GM21723 (cell line): ENCODE measurements around the gene RPRD1B.

Source experiments
- ATAC-seq: cut with Tn5 transposase; IDR thresholded peaks from one replicate; pipeline ENCODE4 v1.9.1; 2021; ENCODE audit warnings: mild to moderate bottlenecking, moderate library complexity; ENCODE audit not compliant: unreplicated experiment

RPRD1B gene

DNA sequence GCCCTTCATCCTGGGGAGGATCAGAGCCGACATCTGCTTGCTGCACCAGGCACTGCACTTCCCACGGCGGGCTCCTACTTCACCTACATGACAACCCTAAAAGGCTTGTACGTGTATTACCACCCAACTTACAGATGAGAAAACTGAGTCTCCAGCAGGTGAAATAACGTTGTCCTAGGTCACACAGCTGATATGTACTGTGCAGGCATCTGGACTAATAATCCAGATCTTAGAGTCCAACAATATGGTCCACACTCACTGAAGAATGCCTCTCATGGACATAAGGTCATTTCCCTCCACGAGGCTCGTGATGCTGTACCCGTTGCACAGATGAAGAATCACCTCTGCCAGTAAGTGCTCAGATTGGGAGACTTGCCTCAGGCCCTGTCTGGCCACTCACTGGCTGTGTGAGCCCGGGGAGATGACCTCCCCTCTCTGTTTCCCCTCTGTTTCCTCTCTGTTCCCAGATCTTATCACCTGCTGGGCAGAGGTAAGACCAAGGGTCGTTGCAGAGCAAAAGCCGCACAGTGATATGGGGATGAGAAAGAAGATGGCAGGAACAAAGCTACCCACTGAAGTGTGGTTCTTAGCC lies 99.5 kb downstream of the RPRD1B start:
- ATAC-seq = no peak

DNA sequence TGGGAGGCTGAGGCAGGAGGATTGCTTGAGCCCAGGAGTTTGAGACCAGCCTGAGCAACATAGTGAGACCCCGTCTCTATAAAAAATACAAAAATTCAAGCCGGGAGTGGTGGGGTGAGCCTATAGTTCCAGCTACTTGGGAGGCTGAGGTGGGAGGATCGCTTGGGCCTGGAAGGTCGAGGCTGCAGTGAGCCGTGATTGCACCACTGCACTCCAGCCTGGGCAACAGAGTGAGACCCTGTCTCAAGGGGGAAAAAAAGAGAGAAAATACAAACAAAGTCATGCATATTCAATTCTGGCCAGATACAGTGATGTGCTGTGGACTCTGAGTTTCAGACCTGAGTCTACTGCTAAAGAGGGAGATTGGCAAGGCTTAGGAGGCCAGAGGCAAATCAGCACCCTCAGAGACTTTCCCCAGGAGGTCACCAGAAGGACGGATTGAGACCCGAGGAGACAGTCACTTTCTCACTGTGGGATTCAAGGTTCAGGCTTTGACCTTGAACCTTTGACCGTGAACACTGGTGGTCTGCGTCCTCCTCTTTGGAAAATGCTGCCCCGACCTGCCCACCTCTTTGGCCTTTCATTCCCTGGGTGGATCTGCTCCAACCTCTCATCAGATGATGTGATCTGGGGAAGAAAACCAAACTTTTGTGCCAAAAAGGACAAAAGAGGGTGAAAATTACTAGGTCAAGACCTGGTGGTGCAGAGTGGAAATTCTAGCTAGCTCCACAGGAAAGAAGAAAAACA lies 100.3 kb downstream of the RPRD1B start:
- ATAC-seq = no peak

DNA sequence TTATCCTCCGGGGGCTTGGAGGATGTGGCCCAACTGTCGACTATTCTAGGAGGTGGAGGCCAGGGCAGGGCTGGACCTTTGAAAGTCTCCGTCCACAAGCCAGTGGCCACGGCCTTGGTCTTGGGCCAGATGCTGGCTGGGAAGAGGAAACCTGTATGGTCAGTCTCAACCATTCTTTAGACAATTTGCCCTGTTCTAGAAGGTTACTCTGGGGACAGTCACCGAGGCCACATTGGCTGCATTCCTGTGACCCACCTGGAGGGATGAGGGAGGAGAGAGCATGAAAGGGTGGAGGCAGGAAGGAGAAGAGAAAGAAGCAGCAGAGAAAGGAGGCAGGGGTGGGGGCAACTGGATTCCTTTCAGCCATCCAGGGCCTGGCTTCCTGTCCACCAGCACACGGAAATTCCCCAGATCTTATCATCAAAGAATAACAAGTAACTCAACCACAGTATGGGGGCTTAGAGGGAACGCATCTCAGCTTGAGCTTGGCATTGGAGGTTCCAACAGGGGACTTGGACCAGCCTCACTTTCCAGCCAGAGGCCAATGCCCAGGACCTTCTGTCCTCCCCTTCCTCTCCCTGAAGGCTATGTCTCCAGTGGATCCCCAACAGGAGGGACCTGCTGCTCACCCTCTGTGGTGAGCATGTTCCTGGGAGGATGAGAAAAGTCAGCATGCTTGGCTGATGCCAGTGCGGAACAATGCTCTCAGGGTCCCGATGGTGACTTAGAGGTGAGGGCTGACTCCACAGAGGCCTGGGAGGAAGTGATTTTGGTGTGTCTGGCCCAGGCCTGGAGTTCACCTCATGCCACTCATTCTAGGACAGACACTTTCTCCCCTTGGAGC lies 101.1 kb downstream of the RPRD1B start:
- ATAC-seq = no peak

DNA sequence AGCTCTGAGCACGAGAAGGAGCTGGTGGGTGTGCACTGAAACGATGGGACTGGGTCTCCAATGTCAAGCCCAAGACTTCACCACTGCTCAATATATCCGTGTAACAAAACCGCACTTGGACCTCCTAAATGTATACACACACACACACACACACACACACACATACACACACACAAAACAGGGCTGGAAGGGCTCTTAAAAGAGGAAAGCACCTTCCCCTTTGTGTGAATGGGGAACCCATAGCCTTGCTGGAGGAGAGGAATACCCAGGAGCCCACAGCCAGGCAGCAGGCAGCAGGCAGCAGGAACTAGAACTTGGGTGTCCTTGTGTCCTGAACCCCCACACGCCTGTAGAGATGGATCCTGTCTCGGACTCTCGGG lies 101.7 kb downstream of the RPRD1B start:
- no peak for ATAC-seq

DNA sequence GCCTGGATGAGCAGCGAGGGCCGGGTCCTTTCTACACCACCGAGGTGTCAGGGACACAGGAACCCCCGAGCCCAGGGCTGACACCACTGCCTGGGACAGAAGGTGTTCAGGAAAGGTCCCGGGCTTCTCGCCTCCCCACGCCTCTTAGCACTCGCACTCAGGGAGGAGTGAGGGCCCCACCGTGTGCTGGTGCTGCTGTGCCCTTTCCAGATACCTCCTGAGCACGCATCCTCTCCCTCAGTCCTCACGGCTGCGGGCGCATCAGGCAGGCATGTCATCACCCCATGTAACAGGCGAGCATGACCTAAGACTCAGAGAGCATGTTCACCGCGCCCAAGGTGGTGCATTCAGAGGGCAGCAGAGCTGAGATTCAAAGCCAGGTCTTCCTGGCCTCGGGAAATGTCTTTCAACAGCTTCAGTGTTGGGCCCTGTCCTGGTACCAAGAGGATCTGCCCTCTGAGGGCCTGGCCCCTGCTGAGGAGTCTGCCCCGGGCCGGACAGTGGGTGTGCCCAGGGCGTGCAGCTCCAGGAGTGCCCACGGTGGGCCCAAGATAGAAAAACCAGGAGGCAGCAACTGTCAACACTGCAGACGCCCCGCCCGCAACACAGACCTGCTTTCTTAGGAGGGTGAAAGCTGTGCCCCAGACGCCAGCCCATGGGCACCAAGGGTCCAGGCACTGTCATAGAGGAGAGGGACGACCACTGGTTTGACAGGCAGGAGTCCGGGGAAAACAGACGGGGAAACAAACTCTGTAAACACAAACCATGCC lies 102.3 kb downstream of the RPRD1B start:
- ATAC-seq = no peak

DNA sequence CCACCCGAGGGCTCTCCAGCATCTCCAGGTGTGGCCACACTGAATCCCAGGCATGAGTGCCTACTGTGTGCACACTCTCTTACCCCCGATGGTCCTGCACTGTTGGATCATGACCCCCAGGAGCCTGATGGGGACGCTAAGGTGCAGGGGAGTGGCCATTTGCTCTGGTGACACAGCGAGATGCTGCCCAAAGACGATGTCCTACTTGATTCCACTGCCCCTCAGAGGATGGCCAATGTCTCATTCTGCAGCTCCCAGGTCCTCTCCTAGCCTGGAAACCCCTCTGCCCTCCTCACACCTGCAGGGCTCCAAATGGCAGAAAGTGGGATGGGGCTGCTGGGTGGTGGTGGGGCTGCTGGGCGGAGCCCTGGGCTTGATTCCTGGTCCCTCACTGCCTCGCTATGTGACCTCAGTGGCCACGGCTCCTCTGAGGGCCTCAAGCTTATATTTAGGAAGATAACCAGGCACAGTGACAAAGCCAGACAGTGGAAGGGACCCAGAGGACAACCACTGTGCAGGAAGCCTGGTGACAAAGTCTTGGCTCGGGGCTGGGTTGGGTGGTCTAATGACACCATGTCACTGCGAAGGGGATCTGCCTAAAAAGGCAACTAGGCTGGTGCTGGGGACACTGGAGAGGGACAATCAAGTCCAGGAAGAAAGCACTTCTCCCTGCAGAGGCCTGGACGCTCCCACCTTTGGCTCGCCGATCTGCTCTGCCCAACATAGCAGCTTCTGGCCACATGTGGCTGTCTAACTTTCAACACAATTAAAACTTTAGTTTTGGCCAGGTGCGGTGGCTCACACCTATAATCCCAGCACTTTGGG lies 103.1 kb downstream of the RPRD1B start:
- ATAC-seq = no peak

DNA sequence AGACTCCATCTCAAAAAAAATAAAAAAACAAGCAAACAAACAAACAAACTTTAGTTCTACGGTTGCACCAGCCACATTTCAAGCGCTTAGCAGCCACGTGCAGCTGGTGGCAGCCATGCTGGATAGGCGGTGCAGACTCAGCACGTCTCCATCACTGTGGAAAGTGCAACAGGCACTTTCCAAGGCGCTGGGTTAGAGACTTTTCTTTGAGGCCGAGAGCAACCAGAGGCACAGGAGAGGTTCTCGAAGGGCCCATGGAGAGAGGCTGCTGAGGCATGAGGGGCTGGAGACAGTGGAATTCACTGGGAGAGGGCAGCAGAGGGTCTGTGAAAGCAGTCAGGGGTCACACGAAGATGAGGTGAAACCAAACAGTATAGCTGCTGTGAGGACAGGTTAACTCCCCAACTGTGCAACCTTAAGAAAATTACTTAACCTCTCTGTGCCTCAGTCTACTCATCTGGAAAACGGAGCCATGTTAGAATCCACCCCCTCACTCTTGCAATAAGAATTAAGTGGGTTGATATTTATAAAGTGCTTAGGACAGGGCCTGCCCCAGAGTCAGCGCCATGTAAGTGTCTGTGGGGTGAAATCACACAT lies 104.0 kb downstream of the RPRD1B start:
- no peak for ATAC-seq

DNA sequence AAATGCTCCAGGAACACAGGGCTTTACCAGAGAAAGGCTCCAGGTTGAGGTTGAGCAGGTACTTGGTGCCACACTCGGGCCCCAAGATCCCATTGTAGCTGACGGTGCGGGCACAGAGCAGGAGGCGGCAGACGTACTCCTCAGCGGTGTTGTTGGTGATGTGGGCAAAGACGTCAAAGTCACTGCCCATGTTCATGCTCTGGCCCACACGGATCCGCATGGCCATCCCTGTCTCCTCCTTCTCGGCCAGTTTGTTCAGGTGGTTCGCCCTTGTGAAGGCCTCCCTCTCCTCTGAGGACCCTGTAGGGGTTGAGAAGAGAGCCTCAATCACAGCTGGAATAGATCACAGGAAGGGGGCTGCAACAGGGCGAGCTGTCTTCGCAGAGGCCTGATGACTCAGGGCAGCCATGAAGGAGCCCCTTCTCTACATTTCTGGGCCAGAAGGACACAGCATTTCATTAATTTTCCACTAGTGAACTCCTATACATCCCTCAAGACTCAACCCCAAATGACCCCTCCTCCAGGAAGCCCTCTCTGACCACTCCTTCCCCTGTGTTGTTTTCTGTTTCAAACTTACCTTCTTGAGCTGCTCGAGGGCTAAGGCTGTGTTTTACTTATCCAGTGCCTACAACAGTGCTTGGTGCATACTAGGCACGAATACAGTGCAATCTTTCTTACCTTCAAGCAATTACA lies 104.7 kb downstream of the RPRD1B start:
- ATAC-seq = no peak

DNA sequence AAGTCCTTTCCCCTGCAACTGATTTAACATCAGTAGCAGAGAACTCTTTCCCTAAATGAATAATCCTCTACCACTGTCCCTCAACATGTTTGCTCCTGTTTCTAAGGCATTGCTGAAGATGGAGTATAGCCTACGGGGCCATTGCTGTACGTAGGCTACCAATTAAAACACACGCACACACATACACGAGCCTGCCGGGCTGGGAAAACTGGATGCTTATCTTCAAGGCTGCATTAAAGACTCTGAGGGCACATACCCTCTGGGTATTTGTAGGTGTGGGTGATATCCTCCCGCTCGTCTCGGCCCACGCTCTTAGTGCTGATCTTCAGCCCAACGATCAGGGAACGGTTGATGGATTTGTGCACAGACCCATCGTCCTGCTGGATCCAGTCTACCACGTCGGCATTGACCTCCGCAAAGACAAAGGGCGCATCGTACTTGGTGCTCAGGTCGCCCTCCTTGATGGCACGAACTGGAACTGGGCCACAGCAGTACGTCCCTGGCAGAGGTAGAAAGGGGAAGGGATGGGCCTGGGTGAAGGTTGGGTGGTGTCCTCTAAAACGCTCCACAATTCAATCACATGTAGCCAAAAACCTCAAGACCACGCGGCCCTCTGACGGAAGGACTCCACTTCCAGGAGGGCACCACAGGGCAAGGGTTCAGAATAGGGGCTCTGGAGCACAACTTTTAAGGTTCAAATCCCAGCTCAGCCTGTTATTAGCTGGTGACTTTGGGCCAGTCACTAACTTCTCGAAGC lies 105.8 kb downstream of the RPRD1B start:
- no peak for ATAC-seq

DNA sequence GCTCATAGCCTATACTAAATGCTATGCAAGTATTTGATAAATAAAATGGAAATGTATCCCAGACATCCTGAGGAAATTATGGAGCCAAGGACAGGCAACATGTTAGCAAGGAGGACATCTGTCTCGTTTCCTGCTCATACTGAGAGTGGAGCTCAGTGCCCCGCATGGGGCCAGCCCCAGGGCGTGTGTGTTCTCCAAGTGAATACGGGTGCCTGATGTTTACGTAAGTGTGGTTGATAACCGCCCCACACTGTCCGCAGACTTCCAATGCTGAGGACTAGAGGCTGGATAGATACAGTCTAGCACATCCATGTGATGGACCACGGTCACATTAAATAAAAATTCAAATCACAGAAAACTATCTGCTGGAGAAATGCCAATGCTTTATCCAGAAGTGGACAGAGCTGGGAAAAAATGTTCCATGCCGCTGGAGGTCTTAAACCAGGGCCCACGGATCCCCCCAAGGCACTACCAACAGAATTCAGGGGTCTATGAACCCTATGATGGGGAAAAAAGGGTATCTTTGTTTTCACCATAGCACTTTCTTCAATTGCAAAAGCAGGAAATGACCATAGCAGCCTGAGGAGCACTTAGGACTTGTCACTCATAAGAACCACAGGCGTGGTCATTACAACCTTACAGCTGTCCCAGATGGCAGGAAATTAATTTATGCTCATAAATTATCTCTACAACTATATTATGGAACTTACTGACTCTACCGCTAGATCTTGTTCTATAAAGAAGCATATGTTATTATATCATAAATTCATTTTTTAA lies 106.6 kb downstream of the RPRD1B start:
- no peak for ATAC-seq

DNA sequence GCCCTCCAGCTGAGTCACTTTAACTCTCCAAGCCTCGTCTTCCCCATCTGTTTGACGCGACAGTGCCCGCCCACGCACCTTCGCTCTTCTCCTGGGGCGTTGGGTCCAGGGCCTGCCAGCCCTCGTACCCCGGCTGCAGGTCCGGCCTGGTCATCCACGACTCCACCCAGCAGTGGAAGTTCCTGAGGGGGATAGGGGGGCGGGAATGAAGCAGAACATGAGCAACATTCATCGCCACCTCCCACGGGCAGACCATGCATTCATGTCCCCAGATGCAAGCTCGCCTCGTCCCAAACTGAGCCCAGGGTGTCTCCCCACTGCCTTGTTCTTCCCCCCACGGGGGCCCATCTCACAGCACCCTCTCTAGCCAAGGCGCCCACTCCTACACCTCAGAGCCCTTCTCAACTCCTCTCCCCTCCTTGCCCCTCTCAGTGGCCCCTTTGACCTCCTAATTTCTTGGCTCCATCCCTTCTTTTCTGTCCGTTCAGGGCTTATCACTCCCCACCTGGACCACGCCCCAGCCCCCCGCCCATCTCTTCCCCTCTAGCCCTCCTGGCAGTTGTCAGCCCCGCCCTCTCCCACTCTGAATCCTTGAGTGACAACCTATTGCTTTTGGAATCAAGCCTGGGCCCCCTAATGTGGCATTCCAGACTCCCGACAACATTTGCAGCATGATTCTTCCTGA lies 107.8 kb downstream of the RPRD1B start:
- no peak for ATAC-seq
